HFF-Myc (cell line): Measurements from ENCODE around the gene TWNK.

Experiments used
- DNase-seq: peaks from one replicate; pipeline ENCODE4 v3.0.0-alpha.2; 2011; ENCODE audit warnings: low read depth; ENCODE audit errors: extremely low read depth
- H3K4me3 ChIP-seq: replicated peaks from 2 replicates; pipeline ENCODE4 v1.5.1; 2011; ENCODE audit warnings: low read depth, mild to moderate bottlenecking, control low read depth, low read length
- TF ChIP-seq, protein P1 (sequence below): IDR thresholded peaks from 2 replicates; pipeline ENCODE4 v1.5.1; 2012; ENCODE audit warnings: mild to moderate bottlenecking, low read depth, low read length, control low read depth; ENCODE audit errors: missing control alignments

The TWNK gene

DNA sequence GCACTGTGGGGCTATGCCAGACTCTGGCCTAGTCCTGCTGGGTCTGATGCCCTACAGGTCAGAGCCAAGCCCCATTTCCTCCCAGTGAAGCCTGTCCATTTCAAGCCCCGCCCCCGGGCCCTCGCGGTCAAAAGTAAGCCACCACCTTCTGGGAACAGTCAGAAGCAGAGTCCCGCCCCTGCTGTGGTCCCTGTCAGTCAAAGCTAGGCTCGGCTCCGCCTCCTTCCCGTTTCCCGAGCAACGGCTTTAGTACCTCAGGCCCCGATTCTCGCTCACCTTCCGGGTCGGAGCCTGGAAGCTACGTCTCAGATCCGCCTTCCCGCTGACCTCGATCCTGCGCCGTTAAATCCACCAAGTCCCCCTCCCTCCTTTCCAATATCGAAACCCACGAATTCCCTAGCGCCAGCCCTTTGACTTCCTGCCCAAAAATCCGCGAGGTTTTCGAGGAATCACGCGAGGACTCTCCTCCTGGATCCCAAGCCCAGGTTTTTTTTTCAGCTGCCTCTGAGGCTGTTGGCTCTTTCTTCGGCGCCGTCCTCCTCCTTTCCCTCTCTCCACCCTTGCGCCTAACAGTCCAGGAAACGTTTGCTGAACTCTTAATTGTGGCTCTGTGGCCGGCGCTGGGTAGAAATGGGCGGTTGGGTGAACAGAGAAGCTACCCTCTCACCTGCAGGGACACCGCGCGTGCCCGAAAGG, 55.5 kb downstream of the TWNK start:
- H3K4me3 ChIP-seq, result peak overlapping the region; percentile 55
- peak; percentile 89 for DNase-seq
- TF ChIP-seq, protein P1, sequence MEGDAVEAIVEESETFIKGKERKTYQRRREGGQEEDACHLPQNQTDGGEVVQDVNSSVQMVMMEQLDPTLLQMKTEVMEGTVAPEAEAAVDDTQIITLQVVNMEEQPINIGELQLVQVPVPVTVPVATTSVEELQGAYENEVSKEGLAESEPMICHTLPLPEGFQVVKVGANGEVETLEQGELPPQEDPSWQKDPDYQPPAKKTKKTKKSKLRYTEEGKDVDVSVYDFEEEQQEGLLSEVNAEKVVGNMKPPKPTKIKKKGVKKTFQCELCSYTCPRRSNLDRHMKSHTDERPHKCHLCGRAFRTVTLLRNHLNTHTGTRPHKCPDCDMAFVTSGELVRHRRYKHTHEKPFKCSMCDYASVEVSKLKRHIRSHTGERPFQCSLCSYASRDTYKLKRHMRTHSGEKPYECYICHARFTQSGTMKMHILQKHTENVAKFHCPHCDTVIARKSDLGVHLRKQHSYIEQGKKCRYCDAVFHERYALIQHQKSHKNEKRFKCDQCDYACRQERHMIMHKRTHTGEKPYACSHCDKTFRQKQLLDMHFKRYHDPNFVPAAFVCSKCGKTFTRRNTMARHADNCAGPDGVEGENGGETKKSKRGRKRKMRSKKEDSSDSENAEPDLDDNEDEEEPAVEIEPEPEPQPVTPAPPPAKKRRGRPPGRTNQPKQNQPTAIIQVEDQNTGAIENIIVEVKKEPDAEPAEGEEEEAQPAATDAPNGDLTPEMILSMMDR, result no peak

DNA sequence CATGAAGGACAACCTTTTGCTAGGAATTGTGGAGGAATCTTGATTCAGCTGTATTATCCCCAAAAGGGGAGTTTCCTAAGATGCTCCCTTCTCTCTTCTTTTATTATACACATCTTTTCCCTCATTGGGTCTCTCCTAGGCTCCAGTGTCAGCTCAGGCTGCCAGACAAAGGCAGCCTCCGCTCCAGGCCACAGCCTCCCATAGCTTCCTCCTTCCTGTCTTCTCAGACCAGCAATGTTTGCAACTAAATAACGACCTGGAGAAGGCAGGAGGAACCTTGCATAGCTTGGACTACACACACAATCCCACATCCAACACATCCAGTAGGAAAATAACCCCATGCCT, 56.0 kb downstream of the TWNK start:
- no peak for DNase-seq
- TF ChIP-seq, protein P1, result no peak
- peak overlapping the region; percentile 55 for H3K4me3 ChIP-seq
